GM18511 (cell line): ENCODE results near the gene TEX48.
A peak's percentile ranks its signal among the peaks of the same experiment; 100 is the strongest.

Source experiments
- ATAC-seq: cut with Tn5 transposase; IDR thresholded peaks from one replicate; pipeline ENCODE4 v1.9.1; 2021; ENCODE audit warnings: mild to moderate bottlenecking, moderate library complexity; ENCODE audit not compliant: unreplicated experiment

TEX48 gene

DNA sequence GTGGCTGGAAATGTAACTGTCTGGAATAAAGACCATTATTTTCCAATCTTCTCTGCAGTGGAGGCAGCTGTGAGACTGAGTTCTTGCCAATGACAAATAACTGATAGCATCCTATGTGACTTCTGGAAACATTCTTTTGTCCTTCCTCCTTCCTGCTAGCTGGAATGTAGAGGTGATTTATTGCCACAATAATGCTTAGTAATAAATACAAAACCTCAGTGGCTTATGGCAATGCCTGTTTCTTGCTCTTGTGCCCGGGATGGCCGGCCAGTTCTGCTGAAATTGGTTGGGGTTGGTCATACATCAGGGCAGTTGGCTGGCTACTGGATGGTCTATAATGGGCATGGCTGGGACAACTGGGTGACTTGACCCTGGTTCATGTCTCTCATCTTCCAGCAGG lies 12.2 kb upstream of the TEX48 start:
- no peak for ATAC-seq

- no peak for ATAC-seq
Measured at GRCh38 chr9:114693248-114693855, 11.4 kb upstream of the TEX48 start.

DNA sequence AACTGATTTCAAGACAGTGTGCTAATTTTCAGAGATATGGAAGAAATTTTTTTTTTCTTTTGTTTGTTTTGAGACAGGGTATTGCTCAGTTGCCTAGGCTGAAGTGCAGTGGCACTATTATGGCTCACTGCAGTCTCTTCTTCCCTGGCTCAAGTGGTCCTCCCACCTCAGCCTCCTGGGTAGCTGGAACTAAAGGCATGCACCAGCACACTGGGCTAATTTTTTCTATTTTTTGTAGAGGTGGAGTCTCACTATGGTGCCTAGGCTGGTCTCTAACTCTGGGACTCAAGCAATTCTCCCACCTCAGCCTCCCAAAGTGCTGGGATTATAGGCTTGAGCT lies 9.9 kb upstream of the TEX48 start:
- no peak for ATAC-seq

DNA sequence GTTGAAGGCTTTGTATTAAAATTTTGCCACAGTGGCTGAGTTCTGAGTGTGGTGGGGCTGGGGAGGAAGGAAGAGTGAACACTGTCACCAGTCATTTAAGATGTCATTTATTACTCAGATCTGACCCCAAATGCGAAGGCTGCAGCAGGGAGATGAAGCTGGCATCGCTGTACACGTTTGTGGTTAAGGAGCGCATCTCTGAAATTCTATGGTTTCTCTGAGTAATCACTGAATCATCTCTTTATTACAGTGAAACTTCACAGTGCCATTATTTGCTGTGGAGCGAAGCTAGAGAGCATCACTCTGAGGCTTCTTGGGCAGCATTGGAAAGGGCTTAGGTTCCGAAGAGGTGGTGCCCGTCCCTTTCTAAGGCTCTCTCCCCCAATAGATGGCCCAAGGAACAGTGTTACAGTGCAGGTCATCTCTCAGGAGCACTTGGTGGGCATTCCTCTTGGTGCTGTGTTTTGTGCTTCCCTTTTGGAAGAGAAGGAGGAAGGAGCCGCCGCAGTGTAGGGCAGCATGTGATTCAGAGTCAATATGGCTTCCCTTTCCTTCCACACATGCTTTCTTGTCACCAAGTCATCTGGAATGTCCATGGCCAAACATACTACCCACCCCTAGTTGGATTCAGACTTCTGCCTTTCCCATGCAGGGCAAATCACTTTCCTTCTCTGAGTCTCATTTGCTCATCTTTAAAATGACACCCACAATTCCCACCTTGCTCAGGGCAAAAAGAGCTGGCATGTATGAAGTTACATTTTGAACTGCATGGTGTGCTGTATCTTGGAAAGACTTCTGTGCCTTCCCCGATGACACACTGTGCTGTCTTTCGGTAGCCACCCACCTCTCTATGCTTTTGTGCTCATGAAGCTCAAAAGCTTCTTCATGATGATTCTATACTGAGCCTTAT lies 9.3 kb upstream of the TEX48 start:
- peak; percentile 80 for ATAC-seq

GRCh38 chr9:114690308-114690707 lies 8.3 kb upstream of the TEX48 start:
- no peak for ATAC-seq

DNA sequence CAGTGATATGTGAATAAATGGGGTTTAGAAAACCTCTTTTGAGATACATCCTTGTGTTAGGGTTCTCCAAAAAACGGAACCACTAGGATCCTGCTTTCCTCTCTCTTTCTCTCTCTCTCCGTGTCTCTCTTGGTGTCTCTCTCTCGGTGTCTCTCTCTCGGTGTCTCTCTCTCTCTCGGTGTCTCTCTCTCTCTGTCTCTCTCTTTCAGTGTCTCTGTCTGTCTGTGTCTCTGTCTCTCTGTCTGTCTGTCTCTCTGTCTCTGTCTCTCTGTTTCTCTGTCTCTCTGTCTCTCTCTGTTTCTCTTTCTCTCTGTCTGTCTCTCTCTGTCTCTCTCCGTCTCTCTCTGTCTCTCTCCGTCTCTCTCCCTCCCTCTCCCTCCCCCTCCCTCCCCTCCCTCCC lies 7.8 kb upstream of the TEX48 start:
- no peak for ATAC-seq

GRCh38 chr9:114688909-114689610 lies 7.1 kb upstream of the TEX48 start:
- no peak for ATAC-seq

DNA sequence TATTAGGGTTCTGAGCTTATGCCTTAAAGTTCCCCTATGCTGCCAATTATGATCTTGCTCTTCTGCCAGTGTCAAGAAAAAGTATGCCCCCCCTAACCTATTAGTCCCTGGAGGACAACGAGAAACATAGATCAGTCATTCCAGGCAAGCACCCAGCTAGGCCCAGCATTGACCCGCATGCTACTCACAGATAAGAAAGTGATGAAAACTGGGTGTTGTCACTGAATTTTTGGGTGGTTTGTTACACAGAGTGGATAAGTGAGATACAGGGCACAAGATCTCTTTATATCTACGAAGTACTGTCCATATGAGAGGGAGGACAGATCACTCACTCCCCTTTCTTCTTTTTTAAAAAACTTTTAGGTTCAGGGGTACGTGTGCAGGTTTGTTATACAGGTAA lies 6.4 kb upstream of the TEX48 start:
- ATAC-seq = no peak

DNA sequence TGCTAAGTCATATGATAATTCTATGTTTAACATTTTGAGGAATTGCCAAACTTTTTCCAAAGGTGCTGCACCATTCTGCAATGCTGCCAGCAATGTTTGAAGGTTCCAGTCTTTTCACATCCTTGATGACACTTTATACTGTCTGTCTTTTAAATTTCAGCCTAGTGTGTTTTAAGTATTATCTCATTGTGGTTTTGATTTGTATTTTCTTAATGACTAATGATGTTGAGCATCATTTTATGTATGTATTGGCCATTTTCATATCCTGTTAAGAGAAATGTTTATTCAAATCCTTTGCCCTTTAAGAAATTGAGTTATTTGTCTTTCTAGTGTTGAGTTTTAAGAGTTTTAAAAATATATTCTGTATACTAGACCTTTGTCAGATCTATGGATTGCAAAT lies 5.0 kb upstream of the TEX48 start:
- no peak for ATAC-seq

- no peak for ATAC-seq
Measured at GRCh38 chr9:114685951-114686350, 4.0 kb upstream of the TEX48 start.

- no peak for ATAC-seq
Measured at GRCh38 chr9:114684036-114684435, 2.0 kb upstream of the TEX48 start.

DNA sequence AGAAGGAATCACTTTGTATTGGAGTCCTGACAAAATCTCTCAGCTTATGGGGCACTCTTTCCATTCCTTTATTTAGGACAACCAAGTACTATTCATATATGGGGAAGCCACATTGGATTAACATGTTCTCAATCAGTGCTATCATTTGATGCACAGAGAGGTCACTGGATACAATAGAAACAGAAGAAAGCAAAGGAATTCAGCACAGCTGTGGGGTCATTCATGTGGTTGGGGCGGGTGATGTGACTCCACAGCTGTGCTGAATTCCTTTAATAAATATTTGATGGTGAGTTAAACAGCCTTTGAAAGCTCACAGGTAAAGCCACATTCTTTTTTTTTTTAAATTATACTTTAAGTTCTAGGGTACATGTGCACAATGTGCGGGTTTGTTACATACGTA lies 854 bp upstream of the TEX48 start:
- no peak for ATAC-seq

DNA sequence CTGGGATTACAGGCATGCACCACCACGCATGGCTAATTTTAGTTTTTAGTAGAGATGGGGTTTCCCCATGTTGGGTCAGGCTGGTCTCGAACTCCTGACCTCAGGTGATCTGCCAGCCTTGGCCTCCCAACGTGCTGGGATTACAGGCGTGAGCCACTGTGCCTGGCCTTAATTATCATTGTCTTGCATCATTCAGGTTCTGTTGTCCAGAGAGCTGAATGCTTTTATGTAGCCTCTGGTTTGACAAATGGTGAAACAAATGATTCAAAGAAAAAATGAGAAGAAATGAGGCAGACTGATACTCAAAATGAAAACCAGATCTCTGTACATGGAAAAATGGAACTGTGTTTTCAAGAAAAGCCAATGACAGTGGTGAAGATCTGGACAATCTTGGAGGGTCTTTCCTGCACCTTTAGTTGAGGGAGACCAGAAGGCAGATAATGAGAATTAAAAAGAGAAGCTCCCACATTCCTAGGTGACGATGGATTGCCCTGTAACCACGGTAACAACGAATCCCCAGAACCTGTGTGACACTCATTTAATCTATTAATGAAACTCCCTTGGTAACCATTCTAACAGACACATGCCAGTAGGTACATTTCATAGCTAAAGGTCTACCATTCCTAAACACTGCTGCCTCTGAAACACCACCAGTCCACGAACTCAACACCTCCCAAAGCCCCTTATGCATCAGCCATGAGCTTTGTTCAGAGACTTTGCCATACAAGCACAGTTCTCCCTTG lies 1.6 kb downstream of the TEX48 start:
- ATAC-seq = no peak

DNA sequence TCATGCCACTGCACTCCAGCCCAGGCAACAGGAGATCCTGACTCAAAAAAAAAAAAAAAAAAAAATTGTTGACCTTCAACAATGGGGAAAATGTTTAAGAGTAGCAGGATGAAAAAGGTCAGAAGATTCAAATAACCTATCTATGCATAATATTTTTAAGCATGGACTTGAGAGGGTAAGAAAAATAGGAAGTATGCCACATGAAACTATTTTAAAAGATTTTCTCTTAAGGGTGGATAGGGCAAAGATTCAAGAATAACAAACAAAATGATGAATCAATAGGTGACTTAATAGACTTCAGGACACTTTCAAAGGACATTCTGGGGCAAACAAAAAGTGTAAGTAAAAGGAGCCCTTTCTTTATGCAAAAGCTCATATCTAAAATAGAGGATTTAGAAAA lies 3.2 kb downstream of the TEX48 start:
- ATAC-seq = no peak

DNA sequence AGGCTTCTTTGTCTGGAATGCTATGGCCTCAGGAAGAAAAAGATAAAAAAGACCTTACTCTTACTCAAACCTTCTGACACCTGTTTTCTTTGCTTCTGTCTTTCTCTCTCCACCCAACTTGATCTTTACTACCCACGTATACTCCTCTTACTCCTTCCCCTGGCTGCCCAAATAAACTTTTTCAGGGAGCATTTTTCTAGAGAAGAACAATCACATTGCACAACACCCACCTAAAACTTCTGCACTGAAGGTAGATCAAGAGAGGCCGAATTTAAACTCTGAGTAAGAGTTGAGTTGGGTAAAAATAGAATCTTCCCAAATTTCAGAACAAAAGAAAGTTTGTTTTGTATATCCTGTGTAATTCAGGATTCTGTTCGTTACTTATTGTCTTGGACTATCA lies 3.9 kb downstream of the TEX48 start:
- no peak for ATAC-seq

- no peak for ATAC-seq
Measured at GRCh38 chr9:114677418-114677817, 4.6 kb downstream of the TEX48 start.

- no peak for ATAC-seq
Measured at GRCh38 chr9:114676901-114677300, 5.1 kb downstream of the TEX48 start.

- ATAC-seq = no peak
Measured at GRCh38 chr9:114674798-114675540, 7.0 kb downstream of the TEX48 start.

DNA sequence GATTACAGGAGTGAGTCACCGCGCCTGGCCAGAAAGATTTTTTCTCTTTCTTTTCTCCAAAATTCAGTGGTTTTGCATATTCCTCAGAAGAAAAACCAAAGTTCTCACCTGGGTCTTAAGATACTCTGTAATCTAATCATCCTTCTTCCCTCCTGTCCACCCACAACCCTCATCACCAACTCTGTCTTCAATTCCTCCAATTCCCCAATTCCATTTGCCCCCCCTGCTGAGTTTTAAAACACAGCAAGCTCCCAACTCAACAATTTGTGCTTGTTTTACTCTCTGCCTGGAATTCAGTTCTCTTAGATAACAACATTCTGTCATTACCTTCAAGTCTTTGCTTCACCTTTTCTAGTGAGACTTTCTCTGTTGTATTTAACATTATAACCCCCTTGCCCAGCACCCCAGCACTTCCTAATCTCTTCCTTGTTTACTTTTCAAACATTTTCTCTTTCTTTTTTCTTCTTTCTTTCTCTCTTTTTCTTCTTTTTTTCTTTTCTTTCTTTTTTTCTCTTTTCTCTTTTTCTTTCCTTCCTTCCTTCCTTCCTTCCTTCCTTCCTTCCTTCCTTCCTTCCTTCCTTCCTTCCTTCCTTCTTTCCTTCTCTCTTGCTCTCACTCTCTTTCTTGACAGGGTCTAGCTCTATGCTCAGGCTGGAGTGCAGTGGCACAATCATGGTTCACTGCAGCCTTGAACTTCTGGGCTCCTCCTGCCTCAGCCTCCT lies 7.8 kb downstream of the TEX48 start:
- no peak for ATAC-seq

- no peak for ATAC-seq
Measured at GRCh38 chr9:114671605-114672004, 10.4 kb downstream of the TEX48 start.
